Nephron (organoid): Measurements from ENCODE around the gene RHAG.
"Not testable (repeated sequence)": the region's sequence is repeated elsewhere in the genome, so short reads cannot be mapped to it uniquely, and the experiment has no call there.

Experiments used
- H3K27ac Mint-ChIP-seq, 3 experiments: 2 replicates each; pipeline ENCODE4 v1.8.0; 2020; ENCODE audit warnings: mixed read lengths in 3 of 3, mild to moderate bottlenecking in 2 of 3, moderate library complexity in 1 of 3
- H3K27me3 Mint-ChIP-seq: 2 replicates; pipeline ENCODE4 v1.8.0; 2021; ENCODE audit warnings: low read depth, mild to moderate bottlenecking, moderate library complexity, mixed read lengths
- H3K36me3 Mint-ChIP-seq: 2 replicates; pipeline ENCODE4 v1.8.0; 2020; ENCODE audit warnings: low read depth, mixed read lengths
- H3K4me1 Mint-ChIP-seq: 2 replicates; pipeline ENCODE4 v1.8.0; 2020; ENCODE audit warnings: mixed read lengths
- H3K4me3 Mint-ChIP-seq, 3 experiments: 2 replicates each; pipeline ENCODE4 v1.8.0; 2020; ENCODE audit warnings: mild to moderate bottlenecking in 3 of 3, mixed read lengths in 3 of 3, moderate library complexity in 2 of 3
- H3K9me3 Mint-ChIP-seq: 2 replicates; pipeline ENCODE4 v1.8.0; 2020; ENCODE audit warnings: mixed read lengths
- CTCF ChIP-seq, 3 experiments: fragments of 200-600 bp; sonication (generic); IDR thresholded peaks; one replicate each; pipeline ENCODE4 v1.5.0; 2021; ENCODE audit warnings: antibody characterized with exemption in 3 of 3; ENCODE audit not compliant: unreplicated experiment in 3 of 3

The RHAG gene

GRCh38 chr6:49635480-49635879 is 1.2 kb downstream of the RHAG start:
- no peak for TF ChIP-seq CTCF (IDR thresholded peaks at IDR 0.05; ENCODE audit: unreplicated experiment in 3 of 3)
- no peak overlapping the region for H3K4me3 Mint-ChIP-seq
- H3K27me3 Mint-ChIP-seq = no peaks in the 10 kb centered on the region
- no peaks in the 10 kb centered on the region for H3K9me3 Mint-ChIP-seq
- no peaks in the 10 kb centered on the region for H3K36me3 Mint-ChIP-seq
- H3K4me1 Mint-ChIP-seq = no peaks in the 10 kb centered on the region
- no peak overlapping the region for H3K27ac Mint-ChIP-seq

- no peaks in the 10 kb centered on the region for H3K36me3 Mint-ChIP-seq
- no peaks in the 10 kb centered on the region for H3K4me1 Mint-ChIP-seq
- no peak overlapping the region for H3K27ac Mint-ChIP-seq
- H3K9me3 Mint-ChIP-seq = no peaks in the 10 kb centered on the region
- no peak overlapping the region for H3K4me3 Mint-ChIP-seq
- no peak for TF ChIP-seq CTCF (IDR thresholded peaks at IDR 0.05; ENCODE audit: unreplicated experiment in 3 of 3)
- H3K27me3 Mint-ChIP-seq = no peaks in the 10 kb centered on the region
Observed at GRCh38 chr6:49634836-49635218, 1.8 kb downstream of the RHAG start.

DNA sequence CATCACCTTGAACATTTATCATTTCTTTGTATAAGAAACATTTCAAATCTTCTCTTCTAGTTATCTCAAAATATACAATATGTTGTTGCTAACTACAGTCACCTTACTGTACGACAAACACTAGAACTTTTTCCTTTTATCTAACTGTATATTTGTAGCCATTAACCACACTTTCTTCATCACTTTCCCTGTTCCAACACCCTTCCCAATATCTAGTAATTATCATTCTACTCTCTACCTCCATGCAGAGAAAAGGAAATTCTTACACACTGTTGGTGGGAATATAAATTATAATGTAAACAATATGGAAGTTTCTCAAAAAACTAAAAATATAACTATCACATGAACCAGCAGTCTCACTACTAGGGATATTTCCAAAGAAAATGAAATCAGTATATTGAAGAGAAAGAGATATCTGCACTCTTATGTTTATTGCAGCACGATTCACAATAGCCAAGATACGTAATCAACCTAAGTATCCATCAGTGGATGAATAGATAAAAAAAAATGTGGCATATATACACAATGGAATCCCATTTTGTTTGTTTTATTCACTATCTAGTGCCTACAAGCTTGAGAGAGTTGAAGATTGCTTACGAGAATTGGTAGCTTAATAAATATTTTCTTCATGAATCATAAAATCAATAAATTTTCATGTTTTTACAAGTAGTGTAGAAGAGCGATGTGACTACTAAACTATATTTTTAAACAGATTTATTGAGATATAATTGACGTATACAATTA is 2.4 kb downstream of the RHAG start:
- TF ChIP-seq CTCF (IDR thresholded peaks at IDR 0.05; ENCODE audit: unreplicated experiment in 3 of 3) = no peak
- Mint-ChIP-seq H3K27me3 (no peaks in the 10 kb centered on the region), H3K9me3 (no peaks in the 10 kb centered on the region), H3K27ac (no peak overlapping the region), H3K36me3 (no peaks in the 10 kb centered on the region), H3K4me1 (no peaks in the 10 kb centered on the region), H3K4me3 (no peak overlapping the region)

- Mint-ChIP-seq H3K9me3 (no peaks in the 10 kb centered on the region), H3K4me3 (no peak overlapping the region), H3K4me1 (no peaks in the 10 kb centered on the region), H3K27ac (no peak overlapping the region), H3K36me3 (no peaks in the 10 kb centered on the region), H3K27me3 (peaks cover 2% of the 10 kb centered on the region)
- no peak for TF ChIP-seq CTCF (IDR thresholded peaks at IDR 0.05; ENCODE audit: unreplicated experiment in 3 of 3)
Observed at GRCh38 chr6:49633541-49633940, 3.1 kb downstream of the RHAG start.

DNA sequence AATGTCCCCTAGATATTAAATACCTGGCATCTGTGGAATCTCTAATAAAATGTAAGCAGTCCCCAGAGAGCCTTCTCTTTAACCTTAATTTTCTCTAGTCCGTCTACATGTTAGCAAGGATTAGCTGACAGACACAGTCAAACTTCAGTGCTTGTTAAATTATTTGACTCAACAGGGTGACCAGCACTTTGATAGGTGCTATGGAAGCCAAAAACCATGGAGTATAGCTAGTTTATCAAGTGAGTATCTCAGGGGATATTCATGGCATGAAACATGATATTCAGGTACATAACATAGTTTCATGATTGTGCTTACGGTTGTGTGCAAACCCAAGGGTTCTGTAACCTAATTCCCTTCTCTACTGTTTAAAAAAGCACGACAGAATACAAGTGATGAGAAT is 3.9 kb downstream of the RHAG start:
- H3K9me3 Mint-ChIP-seq = peaks cover 4% of the 10 kb centered on the region
- H3K27ac Mint-ChIP-seq = no peak overlapping the region
- no peak overlapping the region for H3K4me3 Mint-ChIP-seq
- TF ChIP-seq CTCF (IDR thresholded peaks at IDR 0.05; ENCODE audit: unreplicated experiment in 3 of 3) = no peak
- no peaks in the 10 kb centered on the region for H3K36me3 Mint-ChIP-seq
- H3K4me1 Mint-ChIP-seq = no peaks in the 10 kb centered on the region
- peaks cover 4% of the 10 kb centered on the region for H3K27me3 Mint-ChIP-seq

- not testable (repeated sequence) for H3K9me3 Mint-ChIP-seq, H3K27ac Mint-ChIP-seq, H3K4me1 Mint-ChIP-seq, H3K27me3 Mint-ChIP-seq, H3K36me3 Mint-ChIP-seq, H3K4me3 Mint-ChIP-seq
Observed at GRCh38 chr6:49629485-49630088, 7.1 kb downstream of the RHAG start.
